ENCODE data around the gene NMUR1. TPM values are rescaled to one million over a fixed set of nuclear protein-coding genes. Genes with fewer than 3 reads are reported as not detected.

The NMUR1 gene
- polyA plus RNA-seq, 1 of the 3 experiments (the other 2 are of a cell fraction) = not detected

DNA sequence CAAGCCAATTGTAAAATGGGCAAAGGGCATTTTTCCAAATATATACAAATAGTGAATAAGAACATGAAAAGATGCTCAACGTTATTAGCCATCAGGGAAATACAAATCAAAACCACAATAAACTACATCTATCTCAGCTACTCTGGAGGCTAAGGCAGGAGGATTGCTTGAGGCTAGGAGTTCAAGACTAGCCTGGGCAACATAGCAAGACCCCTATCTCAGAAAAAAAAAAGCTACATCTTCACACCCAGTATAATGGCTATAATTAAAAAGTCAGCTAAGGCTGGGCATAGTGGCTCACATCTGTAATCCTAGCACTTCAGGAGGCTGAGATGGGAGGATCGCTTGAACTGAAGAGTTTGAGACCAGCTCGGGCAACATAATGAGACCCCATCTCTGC is 53.3 kb downstream of the NMUR1 start (continued):
- TF ChIP-seq, protein P1, sequence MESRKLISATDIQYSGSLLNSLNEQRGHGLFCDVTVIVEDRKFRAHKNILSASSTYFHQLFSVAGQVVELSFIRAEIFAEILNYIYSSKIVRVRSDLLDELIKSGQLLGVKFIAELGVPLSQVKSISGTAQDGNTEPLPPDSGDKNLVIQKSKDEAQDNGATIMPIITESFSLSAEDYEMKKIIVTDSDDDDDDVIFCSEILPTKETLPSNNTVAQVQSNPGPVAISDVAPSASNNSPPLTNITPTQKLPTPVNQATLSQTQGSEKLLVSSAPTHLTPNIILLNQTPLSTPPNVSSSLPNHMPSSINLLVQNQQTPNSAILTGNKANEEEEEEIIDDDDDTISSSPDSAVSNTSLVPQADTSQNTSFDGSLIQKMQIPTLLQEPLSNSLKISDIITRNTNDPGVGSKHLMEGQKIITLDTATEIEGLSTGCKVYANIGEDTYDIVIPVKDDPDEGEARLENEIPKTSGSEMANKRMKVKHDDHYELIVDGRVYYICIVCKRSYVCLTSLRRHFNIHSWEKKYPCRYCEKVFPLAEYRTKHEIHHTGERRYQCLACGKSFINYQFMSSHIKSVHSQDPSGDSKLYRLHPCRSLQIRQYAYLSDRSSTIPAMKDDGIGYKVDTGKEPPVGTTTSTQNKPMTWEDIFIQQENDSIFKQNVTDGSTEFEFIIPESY (IDR thresholded peaks at IDR 0.05; ENCODE audit: borderline replicate concordance, low read depth) = no peak
- TF ChIP-seq, protein P2, sequence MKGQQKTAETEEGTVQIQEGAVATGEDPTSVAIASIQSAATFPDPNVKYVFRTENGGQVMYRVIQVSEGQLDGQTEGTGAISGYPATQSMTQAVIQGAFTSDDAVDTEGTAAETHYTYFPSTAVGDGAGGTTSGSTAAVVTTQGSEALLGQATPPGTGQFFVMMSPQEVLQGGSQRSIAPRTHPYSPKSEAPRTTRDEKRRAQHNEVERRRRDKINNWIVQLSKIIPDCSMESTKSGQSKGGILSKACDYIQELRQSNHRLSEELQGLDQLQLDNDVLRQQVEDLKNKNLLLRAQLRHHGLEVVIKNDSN (IDR thresholded peaks at IDR 0.05; ENCODE audit: borderline replicate concordance, low read depth) = no peak
- TF ChIP-seq FOSL2 (IDR thresholded peaks at IDR 0.05; ENCODE audit: borderline replicate concordance, low read depth) = no peak

DNA sequence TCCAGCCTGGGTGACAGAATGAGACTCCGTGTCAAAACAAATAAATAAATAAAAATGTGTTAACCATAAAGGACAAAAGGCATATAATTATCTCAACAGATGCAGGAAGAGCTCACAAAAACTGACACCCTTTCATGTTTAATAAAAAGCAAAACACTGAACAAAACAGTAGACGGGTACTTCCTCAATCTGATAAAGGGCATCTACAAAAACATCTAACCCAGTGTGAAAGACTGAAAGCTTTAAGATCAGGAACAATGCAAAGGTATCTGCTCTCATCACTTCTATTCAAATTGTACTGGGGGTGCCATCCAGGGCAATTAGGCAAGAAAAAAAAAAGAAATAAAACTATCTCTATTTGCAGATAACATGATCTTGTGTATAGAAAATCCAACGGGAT is 54.3 kb downstream of the NMUR1 start:
- POLR2A ChIA-PET = interaction anchor here (3.3 kb wide), 1 partner anchor 12 kb away, joined by 9 read pairs; the partner anchor contains the start of gene NCL
- H3K4me1 ChIP-seq (ENCODE audit: control insufficient read depth in 1 of 2, insufficient read depth in 2 of 2, low read depth in 1 of 2, low read length in 1 of 2) = no peaks in the 10 kb centered on the region
- H3K36me3 ChIP-seq (replicated peaks in 1 of 2; ENCODE audit: control insufficient read depth in 1 of 2, insufficient read depth in 2 of 2, low read length in 1 of 2) = no peaks in the 10 kb centered on the region
- TF ChIP-seq, protein P3, sequence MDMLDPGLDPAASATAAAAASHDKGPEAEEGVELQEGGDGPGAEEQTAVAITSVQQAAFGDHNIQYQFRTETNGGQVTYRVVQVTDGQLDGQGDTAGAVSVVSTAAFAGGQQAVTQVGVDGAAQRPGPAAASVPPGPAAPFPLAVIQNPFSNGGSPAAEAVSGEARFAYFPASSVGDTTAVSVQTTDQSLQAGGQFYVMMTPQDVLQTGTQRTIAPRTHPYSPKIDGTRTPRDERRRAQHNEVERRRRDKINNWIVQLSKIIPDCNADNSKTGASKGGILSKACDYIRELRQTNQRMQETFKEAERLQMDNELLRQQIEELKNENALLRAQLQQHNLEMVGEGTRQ (IDR thresholded peaks at IDR 0.05; ENCODE audit: borderline replicate concordance, low read depth, low read length) = no peak
- TF ChIP-seq NFIC (IDR thresholded peaks at IDR 0.05; ENCODE audit: borderline replicate concordance) (no peak), IRF3 (IDR thresholded peaks at IDR 0.05; ENCODE audit: low read depth, low read length) (no peak), GABPA (IDR thresholded peaks at IDR 0.05; ENCODE audit: low read depth) (no peak), SIN3A (IDR thresholded peaks at IDR 0.05; ENCODE audit: borderline replicate concordance, low read depth, low read length) (no peak), ELF1 (IDR thresholded peaks at IDR 0.05) (no peak), MXI1 (IDR thresholded peaks at IDR 0.05; ENCODE audit: low read depth, low read length) (no peak)
- TF ChIP-seq, protein P4, sequence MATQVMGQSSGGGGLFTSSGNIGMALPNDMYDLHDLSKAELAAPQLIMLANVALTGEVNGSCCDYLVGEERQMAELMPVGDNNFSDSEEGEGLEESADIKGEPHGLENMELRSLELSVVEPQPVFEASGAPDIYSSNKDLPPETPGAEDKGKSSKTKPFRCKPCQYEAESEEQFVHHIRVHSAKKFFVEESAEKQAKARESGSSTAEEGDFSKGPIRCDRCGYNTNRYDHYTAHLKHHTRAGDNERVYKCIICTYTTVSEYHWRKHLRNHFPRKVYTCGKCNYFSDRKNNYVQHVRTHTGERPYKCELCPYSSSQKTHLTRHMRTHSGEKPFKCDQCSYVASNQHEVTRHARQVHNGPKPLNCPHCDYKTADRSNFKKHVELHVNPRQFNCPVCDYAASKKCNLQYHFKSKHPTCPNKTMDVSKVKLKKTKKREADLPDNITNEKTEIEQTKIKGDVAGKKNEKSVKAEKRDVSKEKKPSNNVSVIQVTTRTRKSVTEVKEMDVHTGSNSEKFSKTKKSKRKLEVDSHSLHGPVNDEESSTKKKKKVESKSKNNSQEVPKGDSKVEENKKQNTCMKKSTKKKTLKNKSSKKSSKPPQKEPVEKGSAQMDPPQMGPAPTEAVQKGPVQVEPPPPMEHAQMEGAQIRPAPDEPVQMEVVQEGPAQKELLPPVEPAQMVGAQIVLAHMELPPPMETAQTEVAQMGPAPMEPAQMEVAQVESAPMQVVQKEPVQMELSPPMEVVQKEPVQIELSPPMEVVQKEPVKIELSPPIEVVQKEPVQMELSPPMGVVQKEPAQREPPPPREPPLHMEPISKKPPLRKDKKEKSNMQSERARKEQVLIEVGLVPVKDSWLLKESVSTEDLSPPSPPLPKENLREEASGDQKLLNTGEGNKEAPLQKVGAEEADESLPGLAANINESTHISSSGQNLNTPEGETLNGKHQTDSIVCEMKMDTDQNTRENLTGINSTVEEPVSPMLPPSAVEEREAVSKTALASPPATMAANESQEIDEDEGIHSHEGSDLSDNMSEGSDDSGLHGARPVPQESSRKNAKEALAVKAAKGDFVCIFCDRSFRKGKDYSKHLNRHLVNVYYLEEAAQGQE (IDR thresholded peaks at IDR 0.05; ENCODE audit: low read depth, low read length) = no peak
- TF ChIP-seq, protein P5, sequence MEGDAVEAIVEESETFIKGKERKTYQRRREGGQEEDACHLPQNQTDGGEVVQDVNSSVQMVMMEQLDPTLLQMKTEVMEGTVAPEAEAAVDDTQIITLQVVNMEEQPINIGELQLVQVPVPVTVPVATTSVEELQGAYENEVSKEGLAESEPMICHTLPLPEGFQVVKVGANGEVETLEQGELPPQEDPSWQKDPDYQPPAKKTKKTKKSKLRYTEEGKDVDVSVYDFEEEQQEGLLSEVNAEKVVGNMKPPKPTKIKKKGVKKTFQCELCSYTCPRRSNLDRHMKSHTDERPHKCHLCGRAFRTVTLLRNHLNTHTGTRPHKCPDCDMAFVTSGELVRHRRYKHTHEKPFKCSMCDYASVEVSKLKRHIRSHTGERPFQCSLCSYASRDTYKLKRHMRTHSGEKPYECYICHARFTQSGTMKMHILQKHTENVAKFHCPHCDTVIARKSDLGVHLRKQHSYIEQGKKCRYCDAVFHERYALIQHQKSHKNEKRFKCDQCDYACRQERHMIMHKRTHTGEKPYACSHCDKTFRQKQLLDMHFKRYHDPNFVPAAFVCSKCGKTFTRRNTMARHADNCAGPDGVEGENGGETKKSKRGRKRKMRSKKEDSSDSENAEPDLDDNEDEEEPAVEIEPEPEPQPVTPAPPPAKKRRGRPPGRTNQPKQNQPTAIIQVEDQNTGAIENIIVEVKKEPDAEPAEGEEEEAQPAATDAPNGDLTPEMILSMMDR (IDR thresholded peaks at IDR 0.05) = no peak
- TF ChIP-seq, protein P6, sequence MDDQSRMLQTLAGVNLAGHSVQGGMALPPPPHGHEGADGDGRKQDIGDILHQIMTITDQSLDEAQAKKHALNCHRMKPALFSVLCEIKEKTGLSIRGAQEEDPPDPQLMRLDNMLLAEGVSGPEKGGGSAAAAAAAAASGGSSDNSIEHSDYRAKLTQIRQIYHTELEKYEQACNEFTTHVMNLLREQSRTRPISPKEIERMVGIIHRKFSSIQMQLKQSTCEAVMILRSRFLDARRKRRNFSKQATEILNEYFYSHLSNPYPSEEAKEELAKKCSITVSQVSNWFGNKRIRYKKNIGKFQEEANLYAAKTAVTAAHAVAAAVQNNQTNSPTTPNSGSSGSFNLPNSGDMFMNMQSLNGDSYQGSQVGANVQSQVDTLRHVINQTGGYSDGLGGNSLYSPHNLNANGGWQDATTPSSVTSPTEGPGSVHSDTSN (IDR thresholded peaks at IDR 0.05) = no peak
- no peak for DNase-seq
- H3K4me3 ChIP-seq (ENCODE audit: low read depth in 2 of 2, low read length in 1 of 2) = no peak overlapping the region
- H3K79me2 ChIP-seq (ENCODE audit: insufficient read depth) = no peaks in the 10 kb centered on the region
- no peaks in the 10 kb centered on the region for H3K9me3 ChIP-seq
- 73% methylated on average over 3 of the region's 3 CpGs for WGBS (ENCODE audit: low lambda C conversion rate)
- no peak overlapping the region for H3K27ac ChIP-seq (ENCODE audit: low read depth in 2 of 2, low read length in 1 of 2)
- H2AFZ ChIP-seq (ENCODE audit: low read depth) = no peak overlapping the region
- no peaks in the 10 kb centered on the region for H3F3A ChIP-seq (replicated peaks; ENCODE audit: insufficient read depth)
- no peaks in the 10 kb centered on the region for H3K27me3 ChIP-seq (ENCODE audit: insufficient read depth)
- no peaks in the 10 kb centered on the region for H4K20me1 ChIP-seq (ENCODE audit: insufficient read depth)
- H3K4me2 ChIP-seq = no peak overlapping the region
- CTCF ChIA-PET = interaction anchor here (0.7 to 1.8 kb wide), 5 partner anchors 24 to 249 kb away, joined by 3 to 10 read pairs (median 4); no protein-coding TSS in a partner anchor
- H3K9me2 ChIP-seq = no peaks in the 10 kb centered on the region
- no peak overlapping the region for H3K9ac ChIP-seq

Data from SK-N-SH (cell line).